ENCODE results near the gene DAP.
"Not testable (repeated sequence)": the region's sequence is repeated elsewhere in the genome, so short reads cannot be mapped to it uniquely, and the experiment has no call there.

Gene DAP

GRCh38 chr5:10672146-10673016, 88.7 kb downstream of the DAP start:
- no peak for DNase-seq (ENCODE audit: low read depth, low spot score)

GRCh38 chr5:10671041-10672008, 89.7 kb downstream of the DAP start:
- no peak for DNase-seq (ENCODE audit: low read depth, low spot score)

GRCh38 chr5:10669983-10670382, 91.1 kb downstream of the DAP start:
- no peak for DNase-seq (ENCODE audit: low read depth, low spot score)

GRCh38 chr5:10668697-10669096, 92.3 kb downstream of the DAP start:
- no peak for DNase-seq (ENCODE audit: low read depth, low spot score)

GRCh38 chr5:10667431-10668057, 93.5 kb downstream of the DAP start:
- DNase-seq (ENCODE audit: low read depth, low spot score), result no peak

- DNase-seq (ENCODE audit: low read depth, low spot score), result no peak
Measured at GRCh38 chr5:10666531-10667299, 94.3 kb downstream of the DAP start.

GRCh38 chr5:10665799-10666198, 95.2 kb downstream of the DAP start:
- no peak for DNase-seq (ENCODE audit: low read depth, low spot score)

GRCh38 chr5:10664180-10664769, 96.8 kb downstream of the DAP start:
- not testable (repeated sequence) for DNase-seq (ENCODE audit: low read depth, low spot score)

- no peak for DNase-seq (ENCODE audit: low read depth, low spot score)
Measured at GRCh38 chr5:10663489-10664179, 97.4 kb downstream of the DAP start.

- no peak for DNase-seq (ENCODE audit: low read depth, low spot score)
Measured at GRCh38 chr5:10662661-10663488, 98.2 kb downstream of the DAP start.

- DNase-seq (ENCODE audit: low read depth, low spot score), result no peak
Measured at GRCh38 chr5:10662083-10662482, 99.0 kb downstream of the DAP start.

GRCh38 chr5:10661401-10661800, 99.6 kb downstream of the DAP start:
- no peak for DNase-seq (ENCODE audit: low read depth, low spot score)

GRCh38 chr5:10660720-10661387, 100.2 kb downstream of the DAP start:
- DNase-seq (ENCODE audit: low read depth, low spot score), result no peak

GRCh38 chr5:10660135-10660534, 100.9 kb downstream of the DAP start:
- no peak for DNase-seq (ENCODE audit: low read depth, low spot score)

GRCh38 chr5:10658265-10658664, 102.8 kb downstream of the DAP start:
- no peak for DNase-seq (ENCODE audit: low read depth, low spot score)

- DNase-seq (ENCODE audit: low read depth, low spot score), result no peak
Measured at GRCh38 chr5:10655972-10656830, 104.8 kb downstream of the DAP start.

- no peak for DNase-seq (ENCODE audit: low read depth, low spot score)
Measured at GRCh38 chr5:10655161-10655971, 105.7 kb downstream of the DAP start.
